HG03439 (cell line): ENCODE measurements around the gene NDUFS8.

Experiments used
- ATAC-seq: cut with Tn5 transposase; IDR thresholded peaks from one replicate; pipeline ENCODE4 v1.9.1; 2021; ENCODE audit warnings: mild to moderate bottlenecking, moderate library complexity; ENCODE audit not compliant: unreplicated experiment

Gene NDUFS8

GRCh38 chr11:68014947-68015447, 15.5 kb upstream of the NDUFS8 start:
- ATAC-seq = no peak

DNA sequence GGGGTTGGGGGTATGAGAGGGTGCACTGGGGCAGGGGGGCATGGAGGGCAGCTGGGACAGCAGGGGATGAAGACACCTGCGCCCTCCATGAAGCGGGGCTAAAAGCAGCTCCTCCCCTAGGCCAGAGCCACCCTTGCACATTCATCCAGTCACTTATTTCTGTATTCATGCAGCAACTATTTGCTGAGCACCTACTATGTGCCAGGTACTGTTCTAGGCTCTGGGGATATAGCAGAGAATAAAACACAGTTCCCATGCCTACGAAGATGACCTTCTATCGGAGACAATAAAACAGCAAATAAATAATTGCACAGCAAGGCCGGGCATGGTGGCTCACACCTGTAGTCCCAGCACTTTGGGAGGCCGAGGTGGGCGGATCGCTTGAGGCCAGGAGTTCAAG, 15.0 kb upstream of the NDUFS8 start:
- ATAC-seq = no peak

GRCh38 chr11:68016161-68016903, 14.1 kb upstream of the NDUFS8 start:
- no peak for ATAC-seq

GRCh38 chr11:68016904-68017817, 13.3 kb upstream of the NDUFS8 start:
- no peak for ATAC-seq

DNA sequence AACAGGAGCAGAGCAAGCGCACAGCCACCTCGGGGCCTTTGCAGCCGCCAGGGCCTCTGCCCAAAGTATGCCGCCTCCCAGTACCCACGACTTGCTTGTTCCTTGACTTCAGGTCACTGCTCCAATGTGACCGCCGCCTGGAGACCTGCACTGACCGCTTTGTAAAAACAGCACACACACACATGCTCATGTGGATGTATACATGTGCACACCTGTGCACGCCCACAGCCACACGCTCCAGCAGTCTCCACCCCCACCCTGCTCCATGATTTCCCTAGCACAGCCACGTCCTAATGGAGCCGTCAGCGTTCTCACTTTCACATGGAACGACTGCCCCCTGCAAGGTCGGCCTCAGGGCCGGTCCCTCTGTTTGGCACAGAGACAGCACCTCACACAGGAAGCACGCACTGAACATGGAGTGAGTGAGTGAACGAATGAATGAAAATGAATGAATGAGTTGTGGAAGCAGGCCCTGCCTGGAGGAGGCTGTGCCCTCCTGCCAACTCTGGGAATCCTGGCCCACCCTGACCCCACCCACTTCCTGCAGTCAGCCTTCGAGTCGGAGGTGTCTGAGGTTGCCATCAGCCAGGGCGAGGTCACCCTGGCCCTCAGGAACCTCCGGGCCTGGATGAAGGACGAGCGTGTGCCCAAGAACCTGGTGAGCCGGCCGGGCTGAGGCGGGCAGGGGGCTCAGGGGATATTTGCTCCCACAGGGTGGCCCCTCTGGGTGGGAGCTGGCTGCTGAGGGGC, 12.3 kb upstream of the NDUFS8 start:
- no peak for ATAC-seq

DNA sequence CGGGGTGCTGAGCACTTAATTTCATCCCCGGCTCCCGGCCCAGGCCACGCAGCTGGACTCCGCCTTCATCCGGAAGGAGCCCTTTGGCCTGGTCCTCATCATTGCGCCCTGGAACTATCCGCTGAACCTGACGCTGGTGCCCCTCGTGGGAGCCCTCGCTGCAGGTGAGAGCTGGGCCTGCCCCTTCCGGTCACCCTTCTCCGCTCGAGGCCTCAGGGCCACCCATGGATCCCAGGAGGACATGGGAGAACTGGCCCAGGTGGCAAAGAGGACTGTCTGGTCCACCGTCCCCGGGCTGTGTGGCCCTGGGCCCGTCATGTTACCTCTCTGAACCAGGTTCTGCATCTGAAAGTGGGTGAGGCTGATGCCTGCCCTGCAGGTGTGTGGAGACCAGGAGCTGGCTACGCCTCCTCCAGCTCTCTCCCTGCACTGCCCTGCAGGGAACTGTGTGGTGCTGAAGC, 11.7 kb upstream of the NDUFS8 start:
- ATAC-seq = no peak

GRCh38 chr11:68019486-68019885, 11.0 kb upstream of the NDUFS8 start:
- ATAC-seq = no peak

DNA sequence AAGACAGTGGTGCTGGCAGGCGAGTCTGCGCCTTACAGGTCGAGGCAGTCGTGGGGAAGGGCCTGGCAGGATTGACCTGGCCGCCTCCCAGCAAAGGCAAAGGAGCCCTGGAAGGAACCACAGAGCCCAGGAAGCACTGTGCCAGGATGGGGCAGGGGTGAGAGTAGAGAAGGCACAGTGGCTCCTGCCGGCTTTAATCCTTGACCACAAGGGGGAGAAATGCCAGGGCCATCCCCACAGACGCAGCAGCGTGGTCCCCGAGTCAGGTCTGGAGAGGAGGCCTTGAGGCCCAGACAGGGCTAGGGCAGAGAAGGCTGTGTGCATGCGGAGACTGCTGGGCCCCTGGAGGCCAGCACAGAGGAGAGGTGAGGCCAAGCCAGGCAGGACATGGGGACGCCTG, 9.9 kb upstream of the NDUFS8 start:
- ATAC-seq = no peak

- no peak for ATAC-seq
These were observed 9.2 kb upstream of the NDUFS8 start for GRCh38 chr11:68021167-68021787.

- ATAC-seq = no peak
These were observed 8.0 kb upstream of the NDUFS8 start for GRCh38 chr11:68022531-68022930.

DNA sequence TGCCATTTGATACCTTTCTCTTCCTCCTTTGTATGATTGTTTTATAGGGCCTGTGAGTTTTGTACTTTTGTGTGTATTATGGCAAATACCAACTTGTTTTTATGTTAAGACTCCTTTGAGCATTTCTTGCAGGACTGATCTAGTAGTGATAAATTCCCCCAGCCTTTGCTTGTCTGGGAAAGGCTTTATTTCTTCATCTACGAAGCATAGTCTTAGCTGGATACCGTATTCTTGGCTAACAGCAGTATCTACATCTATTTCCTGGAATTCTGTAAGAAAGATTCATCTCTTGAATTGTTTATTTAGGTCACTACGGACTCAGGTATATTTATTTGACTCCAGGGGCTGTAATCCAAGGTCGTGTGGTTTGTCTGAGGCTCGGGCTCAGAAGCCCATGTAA, 6.0 kb upstream of the NDUFS8 start:
- no peak for ATAC-seq

- ATAC-seq = no peak
These were observed 5.4 kb upstream of the NDUFS8 start for GRCh38 chr11:68025047-68025446.

- no peak for ATAC-seq
These were observed 3.9 kb upstream of the NDUFS8 start for GRCh38 chr11:68026391-68027105.

DNA sequence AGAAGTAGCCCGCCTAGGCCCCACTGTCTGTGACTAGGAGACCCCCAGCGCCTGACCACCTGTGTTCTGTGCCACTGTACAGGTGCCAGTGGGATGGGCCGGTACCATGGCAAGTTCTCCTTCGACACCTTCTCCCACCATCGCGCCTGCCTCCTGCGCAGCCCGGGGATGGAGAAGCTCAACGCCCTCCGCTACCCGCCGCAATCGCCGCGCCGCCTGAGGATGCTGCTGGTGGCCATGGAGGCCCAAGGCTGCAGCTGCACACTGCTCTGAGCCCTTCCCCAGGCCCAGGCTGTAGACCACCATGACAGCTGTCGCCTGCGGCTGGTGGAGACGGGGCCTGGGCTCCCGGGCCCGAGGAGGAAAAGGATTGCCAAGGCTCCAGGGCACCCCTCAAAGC, 2.8 kb upstream of the NDUFS8 start:
- no peak for ATAC-seq

- ATAC-seq = no peak
These were observed 1.5 kb upstream of the NDUFS8 start for GRCh38 chr11:68028802-68029545.

GRCh38 chr11:68031144-68031464, 623 bp downstream of the NDUFS8 start:
- ATAC-seq = no peak

DNA sequence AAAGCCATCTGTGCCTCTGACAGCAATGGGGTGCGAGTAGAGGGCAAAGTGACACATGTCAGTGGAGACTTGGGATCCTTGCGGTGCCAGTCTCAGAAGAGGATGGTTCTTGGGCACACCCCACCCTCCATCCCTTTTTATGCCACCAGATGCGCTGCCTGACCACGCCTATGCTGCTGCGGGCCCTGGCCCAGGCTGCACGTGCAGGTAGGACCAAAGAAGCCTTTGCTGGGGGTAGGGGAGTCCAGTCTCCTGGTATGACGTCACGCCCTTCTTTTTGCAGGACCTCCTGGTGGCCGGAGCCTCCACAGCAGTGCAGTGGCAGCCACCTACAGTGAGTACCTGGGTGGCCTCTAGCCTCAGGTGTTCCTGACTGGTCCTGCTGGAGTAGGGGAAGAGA, 1.5 kb downstream of the NDUFS8 start:
- ATAC-seq = no peak

GRCh38 chr11:68032997-68033707, 2.7 kb downstream of the NDUFS8 start:
- no peak for ATAC-seq

DNA sequence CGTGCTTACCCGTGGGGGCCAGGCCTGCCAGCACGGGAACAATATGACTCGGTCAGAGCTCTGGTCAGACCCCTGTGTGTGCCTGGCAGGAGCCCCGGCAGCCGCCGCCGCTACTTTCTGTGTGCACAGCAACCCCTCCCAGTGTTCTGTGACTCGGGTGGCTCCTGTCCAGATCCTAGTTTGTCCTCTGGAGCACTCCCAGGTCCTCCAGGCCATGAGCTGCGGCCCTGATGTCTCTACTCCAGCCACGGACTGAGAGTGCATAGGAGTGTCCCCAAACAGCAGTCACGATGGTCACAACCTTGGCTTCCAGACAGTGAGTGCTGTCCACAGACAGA, 3.2 kb downstream of the NDUFS8 start:
- no peak for ATAC-seq
